Upper lobe of left lung (tissue), 6 donors: ENCODE data around the gene ZNF32. TPM values are rescaled to one million over a fixed set of nuclear protein-coding genes. Genes with fewer than 3 reads are reported as not detected.

Experiments
- ATAC-seq, 2 donors: fragments of 200-7000 bp; cut with Tn5 transposase; one replicate each; pipeline ENCODE4 v1.9.1; 2022; ENCODE audit warnings: mild to moderate bottlenecking in 2 of 2, moderate library complexity in 2 of 2; ENCODE audit not compliant: low FRiP score in 2 of 2
- DNase-seq, 2 donors: peaks; one replicate each; pipeline ENCODE4 v3.0.0-alpha.2; 2019 to 2020
- H3K27ac ChIP-seq, 4 donors: fragments of 200-600 bp; sonication (generic); one replicate each; pipeline ENCODE4 v1.5.1; 2016 to 2019
- H3K27me3 ChIP-seq, 4 donors: fragments of 200-600 bp; sonication (generic); one replicate each; pipeline ENCODE4 v1.5.1; 2017 to 2019
- H3K36me3 ChIP-seq, 4 donors: fragments of 200-600 bp; sonication (generic); one replicate each; pipeline ENCODE4 v1.5.1; 2016 to 2019
- H3K4me1 ChIP-seq, 4 donors: fragments of 200-600 bp; sonication (generic); one replicate each; pipeline ENCODE4 v1.5.1; 2018 to 2019
- H3K4me3 ChIP-seq, 4 donors: fragments of 200-600 bp; sonication (generic); one replicate each; pipeline ENCODE4 v1.5.1; 2017 to 2019; ENCODE audit warnings: mild to moderate bottlenecking in 2 of 4, moderate library complexity in 1 of 4
- H3K9me3 ChIP-seq, 4 donors: fragments of 200-600 bp; sonication (generic); one replicate each; pipeline ENCODE4 v1.5.1; 2018 to 2019
- EP300 ChIP-seq, 4 donors: sonication (generic); formaldehyde crosslinking; IDR thresholded peaks; one replicate each; pipeline ENCODE4 v1.5.1; 2017; ENCODE audit warnings: antibody characterized with exemption in 4 of 4, control low read depth in 2 of 4
- POLR2A ChIP-seq, 4 donors: fragments of 450-650 bp; IDR thresholded peaks; one replicate each; pipeline ENCODE4 v1.5.1; 2016 to 2017; ENCODE audit warnings: antibody characterized with exemption in 4 of 4, mild to moderate bottlenecking in 2 of 4
- POLR2AphosphoS5 ChIP-seq, 2 donors: sonication (generic); formaldehyde crosslinking; IDR thresholded peaks; one replicate each; pipeline ENCODE4 v1.5.1; 2017; ENCODE audit warnings: antibody characterized with exemption in 2 of 2
- WGBS, 2 donors: methylation state at CpG; one replicate each; pipeline ENCODE4 v1.1.5; 2017 to 2018; 5-methylcytosine and 5-hydroxymethylcytosine counted together
- total RNA-seq, 6 donors: library from RNA; depleted of rRNA in 4 of 6; stranded (reverse); fragments of >200 nt in 4 of 6; gene quantifications; one replicate each; pipeline versions ENCODE4 v1.1.0 to v1.2.1, GENCODE V29; 2016 to 2021
- TF ChIP-seq, protein P1 (sequence below), 6 experiments: fragments of 450-650 bp in 4 of 6; fragments of 200-600 bp in 2 of 6; sonication (generic) in 2 of 6; IDR thresholded peaks; one replicate each; pipeline ENCODE4 v1.5.1; 2016 to 2019; ENCODE audit warnings: antibody characterized with exemption in 6 of 6
- donor health status: DM: no; HTN: no; CAD: no; lungs with moderate emphysema.
- donor health status: DM: no; HTN: yes; CAD: no; lungs with severe emphysema.

Gene ZNF32
- total RNA-seq, 6 donors from 2014 or later, result 16.8 to 36.8 (median 26.8) TPM

DNA sequence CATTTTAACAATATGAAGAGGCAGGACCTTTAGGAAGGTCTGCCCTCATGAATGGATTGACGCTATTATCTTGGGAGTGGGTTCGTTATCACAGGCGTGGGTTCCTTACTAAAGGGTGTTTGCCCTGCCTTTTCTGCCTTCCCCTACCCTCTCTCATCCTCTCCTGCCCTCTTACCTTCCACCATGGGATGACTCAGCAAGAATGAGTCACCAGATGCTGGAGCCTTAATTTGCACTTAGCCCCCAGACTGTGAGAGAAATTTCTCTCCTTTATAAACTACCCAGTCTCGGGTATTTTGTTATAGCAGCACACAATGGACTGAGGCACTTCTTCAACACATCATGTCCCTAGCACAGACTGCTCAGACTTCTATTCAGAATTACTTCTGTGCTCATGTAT, 31.4 kb upstream of the ZNF32 start:
- TF ChIP-seq, protein P1, sequence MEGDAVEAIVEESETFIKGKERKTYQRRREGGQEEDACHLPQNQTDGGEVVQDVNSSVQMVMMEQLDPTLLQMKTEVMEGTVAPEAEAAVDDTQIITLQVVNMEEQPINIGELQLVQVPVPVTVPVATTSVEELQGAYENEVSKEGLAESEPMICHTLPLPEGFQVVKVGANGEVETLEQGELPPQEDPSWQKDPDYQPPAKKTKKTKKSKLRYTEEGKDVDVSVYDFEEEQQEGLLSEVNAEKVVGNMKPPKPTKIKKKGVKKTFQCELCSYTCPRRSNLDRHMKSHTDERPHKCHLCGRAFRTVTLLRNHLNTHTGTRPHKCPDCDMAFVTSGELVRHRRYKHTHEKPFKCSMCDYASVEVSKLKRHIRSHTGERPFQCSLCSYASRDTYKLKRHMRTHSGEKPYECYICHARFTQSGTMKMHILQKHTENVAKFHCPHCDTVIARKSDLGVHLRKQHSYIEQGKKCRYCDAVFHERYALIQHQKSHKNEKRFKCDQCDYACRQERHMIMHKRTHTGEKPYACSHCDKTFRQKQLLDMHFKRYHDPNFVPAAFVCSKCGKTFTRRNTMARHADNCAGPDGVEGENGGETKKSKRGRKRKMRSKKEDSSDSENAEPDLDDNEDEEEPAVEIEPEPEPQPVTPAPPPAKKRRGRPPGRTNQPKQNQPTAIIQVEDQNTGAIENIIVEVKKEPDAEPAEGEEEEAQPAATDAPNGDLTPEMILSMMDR (IDR thresholded peaks at IDR 0.05), result no peak
- TF ChIP-seq EP300 (IDR thresholded peaks at IDR 0.05) (no peak), POLR2AphosphoS5 (IDR thresholded peaks at IDR 0.05) (no peak), POLR2A (IDR thresholded peaks at IDR 0.05) (no peak)
- Histone ChIP-seq H3K27me3 (no peaks in the 10 kb centered on the region), H3K27ac (no peak overlapping the region), H3K4me1 (peaks cover 0 to 11% (median 0%) of the 10 kb centered on the region in 4 donors), H3K4me3 (no peak overlapping the region), H3K9me3 (no peaks in the 10 kb centered on the region), H3K36me3 (no peaks in the 10 kb centered on the region)
- 65 to 71% methylated on average over 4 of the region's 4 CpGs for WGBS, 2 donors
- ATAC-seq (peak in 1 of 2 donors; percentile 18), DNase-seq (no peak)

DNA sequence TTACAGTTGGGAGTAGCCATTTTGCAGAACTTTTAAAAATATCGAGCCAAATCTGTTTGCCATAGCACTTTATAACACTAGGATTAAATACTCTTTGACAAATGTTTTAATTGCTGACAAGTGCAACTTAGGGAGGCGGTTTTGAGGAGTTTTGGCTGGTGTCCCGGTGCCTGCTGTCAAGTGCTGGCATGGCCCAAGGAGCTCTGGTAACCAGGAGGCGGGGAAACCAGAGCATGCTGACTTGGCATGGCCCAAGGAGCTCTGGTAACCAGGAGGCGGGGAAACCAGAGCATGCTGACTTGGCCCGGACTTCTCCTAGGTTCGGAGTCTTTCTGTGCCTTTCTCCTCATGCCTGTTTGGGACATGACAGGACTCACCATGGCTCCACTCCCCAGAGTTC, 30.8 kb upstream of the ZNF32 start:
- WGBS, 2 donors, result 40 to 47% methylated on average over 5 to 7 of the region's 7 CpGs
- Histone ChIP-seq H3K27me3 (no peaks in the 10 kb centered on the region), H3K9me3 (no peaks in the 10 kb centered on the region), H3K4me3 (no peak overlapping the region), H3K4me1 (peaks cover 0 to 11% (median 0%) of the 10 kb centered on the region in 4 donors), H3K36me3 (no peaks in the 10 kb centered on the region), H3K27ac (no peak overlapping the region)
- DNase-seq (peak in 1 of 2 donors; percentile 89), ATAC-seq (peak; percentile 69 to 83)
- no peak for TF ChIP-seq EP300 (IDR thresholded peaks at IDR 0.05)
- TF ChIP-seq, protein P1 (IDR thresholded peaks at IDR 0.05), result no peak
- no peak for TF ChIP-seq POLR2A (IDR thresholded peaks at IDR 0.05)
- no peak for TF ChIP-seq POLR2AphosphoS5 (IDR thresholded peaks at IDR 0.05)

- Histone ChIP-seq H3K4me3 (no peak overlapping the region), H3K27ac (no peak overlapping the region), H3K9me3 (no peaks in the 10 kb centered on the region), H3K4me1 (peaks cover 0 to 11% (median 0%) of the 10 kb centered on the region in 4 donors), H3K27me3 (no peaks in the 10 kb centered on the region), H3K36me3 (no peaks in the 10 kb centered on the region)
- ATAC-seq, result no peak
- no peak for DNase-seq
- TF ChIP-seq EP300 (IDR thresholded peaks at IDR 0.05), result no peak
- TF ChIP-seq POLR2A (IDR thresholded peaks at IDR 0.05), result no peak
- TF ChIP-seq, protein P1 (IDR thresholded peaks at IDR 0.05), result no peak
- TF ChIP-seq POLR2AphosphoS5 (IDR thresholded peaks at IDR 0.05), result no peak
- 82 to 86% methylated on average over 10 of the region's 10 CpGs for WGBS, 2 donors
Measured at GRCh38 chr10:43678654-43679053, 30.0 kb upstream of the ZNF32 start.

- no peak for TF ChIP-seq EP300 (IDR thresholded peaks at IDR 0.05)
- 89 to 94% methylated on average over 7 of the region's 7 CpGs for WGBS, 2 donors
- no peak overlapping the region for H3K4me3 ChIP-seq
- ATAC-seq (no peak), DNase-seq (no peak)
- no peak overlapping the region for H3K27ac ChIP-seq
- no peaks in the 10 kb centered on the region for H3K9me3 ChIP-seq
- H3K36me3 ChIP-seq, result no peaks in the 10 kb centered on the region
- no peaks in the 10 kb centered on the region for H3K27me3 ChIP-seq
- peaks cover 0 to 11% (median 0%) of the 10 kb centered on the region in 4 donors for H3K4me1 ChIP-seq
Measured at GRCh38 chr10:43676901-43677300, 28.2 kb upstream of the ZNF32 start.

DNA sequence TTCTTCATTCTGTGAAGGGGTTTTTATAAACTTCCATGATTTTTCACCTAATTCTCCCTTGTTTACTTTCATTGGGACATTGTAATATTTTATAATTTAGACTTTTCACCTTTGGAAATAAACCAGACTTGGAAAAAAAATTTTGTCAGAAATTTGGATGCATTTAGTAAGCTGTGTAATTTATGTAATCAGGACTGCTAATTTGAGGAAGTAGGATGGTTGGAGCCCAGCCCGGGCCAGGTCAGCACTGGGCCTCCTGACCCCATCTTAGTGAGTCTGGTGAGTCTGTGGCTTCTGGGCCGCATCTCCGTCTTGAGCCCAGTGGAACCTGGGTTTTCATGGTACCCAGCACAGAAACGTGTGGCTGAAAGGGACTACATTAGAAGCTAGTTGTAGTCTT, 27.6 kb upstream of the ZNF32 start:
- no peaks in the 10 kb centered on the region for H3K27me3 ChIP-seq
- no peak overlapping the region for H3K4me3 ChIP-seq
- WGBS, 2 donors, result 49 to 65% methylated on average over 4 of the region's 4 CpGs
- ATAC-seq (no peak), DNase-seq (no peak)
- no peaks in the 10 kb centered on the region for H3K36me3 ChIP-seq
- H3K4me1 ChIP-seq, result peaks cover 0 to 11% (median 0%) of the 10 kb centered on the region in 4 donors
- no peak overlapping the region for H3K27ac ChIP-seq
- TF ChIP-seq, protein P1 (IDR thresholded peaks at IDR 0.05), result no peak
- no peak for TF ChIP-seq EP300 (IDR thresholded peaks at IDR 0.05)
- TF ChIP-seq POLR2AphosphoS5 (IDR thresholded peaks at IDR 0.05), result no peak
- TF ChIP-seq POLR2A (IDR thresholded peaks at IDR 0.05), result no peak
- no peaks in the 10 kb centered on the region for H3K9me3 ChIP-seq
